Measurements from ENCODE around the gene SCNM1.

SCNM1 gene, protein sequence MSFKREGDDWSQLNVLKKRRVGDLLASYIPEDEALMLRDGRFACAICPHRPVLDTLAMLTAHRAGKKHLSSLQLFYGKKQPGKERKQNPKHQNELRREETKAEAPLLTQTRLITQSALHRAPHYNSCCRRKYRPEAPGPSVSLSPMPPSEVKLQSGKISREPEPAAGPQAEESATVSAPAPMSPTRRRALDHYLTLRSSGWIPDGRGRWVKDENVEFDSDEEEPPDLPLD

GRCh38 chr1:151165738-151166504, at the start of gene SCNM1, which contains the start of gene LYSMD1:
Gene SCNM1, plus strand, starts transcription at chr1:151166144. Its CDS starts 9 bp downstream, at chr1:151166153.
Gene LYSMD1, minus strand, starts transcription at chr1:151165902. Its CDS starts 644 bp downstream, at chr1:151165258.
- H3K27ac Mint-ChIP-seq, result peak within 1 kb of the TSS; percentile 79
- no peaks in the 10 kb centered on the region for H3K27me3 Mint-ChIP-seq
- peak; percentile 97 for ATAC-seq
- peaks cover 1% of the 10 kb centered on the region for H3K36me3 Mint-ChIP-seq
- peaks cover 34% of the 10 kb centered on the region for H3K4me1 Mint-ChIP-seq
- peak within 1 kb of the TSS; percentile 73 for H3K4me3 Mint-ChIP-seq
- H3K9me3 Mint-ChIP-seq, result no peaks in the 10 kb centered on the region

DNA sequence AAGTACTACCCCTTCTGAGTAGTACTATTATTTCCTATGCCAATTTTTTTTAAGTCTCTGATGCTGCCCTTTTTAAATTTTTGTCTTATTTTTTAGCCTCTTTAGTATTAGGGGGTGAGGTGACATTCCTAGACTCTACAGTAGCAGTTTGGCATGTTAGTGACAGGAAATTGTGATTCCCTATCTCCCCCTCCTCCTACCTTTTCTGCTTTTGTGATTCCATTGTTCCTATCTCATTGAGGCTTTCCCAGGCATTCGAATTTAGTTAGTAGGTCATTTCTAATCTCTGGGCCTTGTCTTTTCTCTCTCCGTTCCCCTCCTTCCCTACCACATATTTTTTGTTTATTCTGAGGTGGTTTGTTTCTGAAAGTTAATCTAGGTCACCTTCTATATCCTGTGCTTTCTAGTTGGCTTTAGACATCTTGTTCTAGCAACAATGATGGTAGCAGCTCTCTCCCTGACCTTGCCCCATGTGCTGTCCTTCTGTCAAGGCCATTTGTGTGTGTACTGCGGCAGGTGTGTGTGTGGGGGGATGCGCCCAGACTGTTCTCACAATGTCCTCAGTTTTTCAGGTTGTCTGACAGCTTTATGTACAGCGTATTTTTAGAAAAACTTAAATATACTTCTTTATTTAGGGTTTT, 41.1 kb upstream of the SCNM1 start:
- H3K36me3 Mint-ChIP-seq, result peaks cover 21% of the 10 kb centered on the region
- ATAC-seq, result no peak
- no peak overlapping the region for H3K27ac Mint-ChIP-seq

DNA sequence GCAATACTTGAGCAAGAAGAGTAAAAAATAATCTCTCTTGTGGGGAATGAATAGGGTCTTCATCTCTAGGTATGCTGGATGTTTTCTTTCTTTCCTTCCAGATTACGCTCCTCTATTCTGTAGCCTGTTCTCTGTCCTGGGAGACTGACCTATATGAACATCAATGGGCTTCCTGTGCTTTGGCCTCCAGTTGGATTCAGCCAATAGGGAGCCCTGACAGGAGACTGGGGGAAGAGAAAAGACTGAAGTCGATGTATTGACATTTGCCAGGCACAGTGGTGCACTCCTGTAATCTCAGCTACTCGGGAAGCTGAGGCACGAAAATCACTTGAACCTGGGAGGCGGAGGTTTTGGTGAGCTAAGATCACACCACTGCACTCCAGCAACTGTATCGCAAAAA, 37.1 kb upstream of the SCNM1 start:
- Mint-ChIP-seq H3K27me3 (no peaks in the 10 kb centered on the region), H3K36me3 (peaks cover 10% of the 10 kb centered on the region), H3K4me3 (no peak overlapping the region), H3K4me1 (peaks cover 13% of the 10 kb centered on the region), H3K27ac (no peak overlapping the region), H3K9me3 (no peaks in the 10 kb centered on the region)
- no peak for ATAC-seq

More for the DNA sequence above, 41.1 kb upstream of the SCNM1 start:
- Mint-ChIP-seq H3K4me3 (no peak overlapping the region), H3K27me3 (no peaks in the 10 kb centered on the region), H3K9me3 (no peaks in the 10 kb centered on the region), H3K4me1 (no peaks in the 10 kb centered on the region)

- peak overlapping the region; percentile 84 for H3K27ac Mint-ChIP-seq
- H3K4me1 Mint-ChIP-seq, result peaks cover 13% of the 10 kb centered on the region
- no peaks in the 10 kb centered on the region for H3K9me3 Mint-ChIP-seq
- no peaks in the 10 kb centered on the region for H3K36me3 Mint-ChIP-seq
- no peaks in the 10 kb centered on the region for H3K27me3 Mint-ChIP-seq
- ATAC-seq, result peak; percentile 94
- H3K4me3 Mint-ChIP-seq, result peak overlapping the region; percentile 79
These were observed 34.9 kb upstream of the SCNM1 start for GRCh38 chr1:151130987-151131586.

DNA sequence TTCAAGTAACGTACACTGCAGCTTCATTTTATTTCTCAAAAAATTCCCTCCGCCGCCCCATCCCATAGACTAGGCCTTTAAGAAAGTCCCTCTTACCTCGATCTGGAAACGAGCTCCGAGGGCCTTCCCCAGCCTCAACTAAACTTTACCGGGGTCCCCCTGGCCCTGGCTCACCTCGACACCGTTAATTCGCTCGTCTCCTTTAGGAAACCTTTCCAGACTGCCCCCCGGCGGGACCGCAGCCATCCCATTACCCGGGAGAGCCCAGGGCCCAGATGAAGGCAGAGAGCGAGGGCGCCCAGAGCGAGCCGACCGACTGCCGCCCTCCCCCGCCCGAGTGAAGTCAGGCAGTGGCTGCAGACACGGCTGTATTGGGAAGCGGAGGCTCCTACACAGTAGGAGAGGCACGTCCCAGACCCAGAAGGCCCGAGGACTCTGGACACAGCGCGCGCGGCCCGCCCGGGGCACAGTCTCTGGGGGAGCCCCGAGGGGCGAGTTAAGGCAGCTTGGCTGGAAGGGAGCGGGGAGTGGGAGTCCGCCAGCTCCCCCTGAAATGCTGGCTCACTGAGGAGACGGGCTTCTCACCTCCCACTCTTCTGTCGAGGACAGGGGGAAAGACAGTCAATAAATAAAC, 34.1 kb upstream of the SCNM1 start:
- peak overlapping the region; percentile 79 for H3K4me3 Mint-ChIP-seq
- H3K9me3 Mint-ChIP-seq, result no peaks in the 10 kb centered on the region
- peak overlapping the region; percentile 84 for H3K27ac Mint-ChIP-seq
- ATAC-seq, result no peak
- H3K27me3 Mint-ChIP-seq, result no peaks in the 10 kb centered on the region
- no peaks in the 10 kb centered on the region for H3K36me3 Mint-ChIP-seq
- peaks cover 13% of the 10 kb centered on the region for H3K4me1 Mint-ChIP-seq

- Mint-ChIP-seq H3K9me3 (no peaks in the 10 kb centered on the region), H3K4me3 (peak overlapping the region; percentile 79), H3K4me1 (peaks cover 13% of the 10 kb centered on the region), H3K27me3 (no peaks in the 10 kb centered on the region), H3K27ac (no peak overlapping the region), H3K36me3 (no peaks in the 10 kb centered on the region)
- ATAC-seq, result peak; percentile 42
These were observed 33.5 kb upstream of the SCNM1 start for GRCh38 chr1:151132335-151133017.

DNA sequence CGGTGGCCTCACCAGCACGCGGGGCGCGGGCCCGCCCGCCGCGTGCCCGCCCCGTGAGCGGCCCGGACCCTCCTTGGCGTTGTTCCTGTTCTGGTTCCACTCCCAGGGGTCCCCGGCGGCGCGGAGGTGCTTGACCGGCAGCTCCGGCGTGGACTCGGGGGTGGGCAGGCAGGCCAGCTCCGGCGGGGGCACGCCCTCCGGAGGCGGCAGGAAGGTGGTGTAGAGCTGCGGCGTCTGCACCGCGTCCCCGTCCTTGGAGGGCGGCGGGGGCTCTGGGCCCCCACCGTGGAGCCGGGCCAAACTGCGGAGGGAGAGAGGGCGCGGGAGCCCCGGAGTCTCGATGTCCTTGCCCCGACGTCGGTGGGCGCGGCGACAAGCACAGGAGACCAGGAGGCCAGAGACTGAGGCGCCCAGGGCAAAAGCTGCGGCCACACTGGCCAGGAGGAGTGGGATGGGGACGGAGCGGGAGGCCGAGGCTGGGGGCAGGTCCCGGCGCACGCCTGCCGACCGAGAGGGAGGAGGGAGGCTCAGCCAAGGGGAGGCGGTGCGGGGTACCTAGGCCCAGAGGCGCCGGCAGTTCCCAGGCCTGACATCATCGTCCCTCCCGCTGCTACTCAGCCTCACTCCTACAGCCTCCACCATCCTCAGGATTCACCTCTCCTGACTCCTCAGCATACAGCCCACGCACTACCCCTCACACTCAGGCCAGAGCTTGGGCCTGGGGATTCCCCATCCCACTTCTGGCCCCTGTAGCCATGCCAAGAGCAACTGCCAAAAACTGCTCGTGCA, 32.7 kb upstream of the SCNM1 start:
- Mint-ChIP-seq H3K27ac (no peak overlapping the region), H3K9me3 (no peaks in the 10 kb centered on the region), H3K27me3 (no peaks in the 10 kb centered on the region)

DNA sequence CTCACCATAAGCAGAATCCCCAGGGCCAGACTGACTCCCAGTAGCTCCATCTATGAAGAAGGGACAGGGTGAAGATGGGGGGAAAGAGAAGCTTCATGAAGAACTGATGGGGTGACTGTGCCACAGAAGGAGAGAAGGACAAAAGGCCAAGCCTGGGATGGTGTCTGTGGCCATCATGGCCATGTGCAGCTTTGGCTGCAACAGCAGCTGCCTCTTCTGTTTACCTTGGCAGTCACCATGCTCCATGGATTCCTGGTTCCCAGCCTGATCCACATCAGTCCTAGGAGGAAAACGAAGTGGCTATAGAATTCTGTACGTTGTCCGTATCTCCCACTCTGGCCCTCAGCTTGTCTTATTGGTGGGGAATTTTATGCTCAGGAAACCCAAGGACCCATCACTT, 31.5 kb upstream of the SCNM1 start:
- Mint-ChIP-seq H3K27ac (no peak overlapping the region), H3K4me1 (peaks cover 13% of the 10 kb centered on the region), H3K27me3 (no peaks in the 10 kb centered on the region), H3K9me3 (no peaks in the 10 kb centered on the region), H3K36me3 (no peaks in the 10 kb centered on the region), H3K4me3 (no peak overlapping the region)
- no peak for ATAC-seq

More for the DNA sequence above, 32.7 kb upstream of the SCNM1 start:
- Mint-ChIP-seq H3K4me3 (no peak overlapping the region), H3K36me3 (no peaks in the 10 kb centered on the region), H3K4me1 (peaks cover 13% of the 10 kb centered on the region)
- peak; percentile 4 for ATAC-seq

DNA sequence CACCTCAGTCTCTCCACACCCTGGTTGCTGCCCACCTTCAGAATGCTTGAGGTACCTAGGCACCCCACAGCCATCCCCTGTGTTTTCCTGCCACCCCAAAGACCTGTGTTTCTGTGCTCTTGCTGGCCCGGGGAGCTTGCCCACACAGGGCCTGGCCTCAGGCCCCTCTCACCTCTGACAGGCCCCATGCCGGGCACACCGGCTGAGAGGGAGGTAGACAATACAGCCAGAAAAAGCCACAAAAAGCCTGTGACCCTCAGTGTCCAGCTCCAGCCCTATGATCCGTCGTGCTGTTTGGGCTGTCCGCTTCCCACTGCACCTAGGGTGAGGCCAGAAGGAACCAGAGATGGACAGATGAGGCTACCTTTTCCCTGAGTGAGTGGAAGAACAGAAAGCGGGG, 31.0 kb upstream of the SCNM1 start:
- no peak overlapping the region for H3K27ac Mint-ChIP-seq
- H3K4me3 Mint-ChIP-seq, result no peak overlapping the region
- H3K36me3 Mint-ChIP-seq, result no peaks in the 10 kb centered on the region
- H3K9me3 Mint-ChIP-seq, result no peaks in the 10 kb centered on the region
- no peak for ATAC-seq
- H3K27me3 Mint-ChIP-seq, result no peaks in the 10 kb centered on the region
- H3K4me1 Mint-ChIP-seq, result peaks cover 13% of the 10 kb centered on the region

- Mint-ChIP-seq H3K9me3 (no peaks in the 10 kb centered on the region), H3K27ac (no peak overlapping the region), H3K36me3 (no peaks in the 10 kb centered on the region), H3K4me3 (no peak overlapping the region), H3K27me3 (no peaks in the 10 kb centered on the region), H3K4me1 (peaks cover 12% of the 10 kb centered on the region)
- no peak for ATAC-seq
These were observed 30.2 kb upstream of the SCNM1 start for GRCh38 chr1:151135433-151136385.

GRCh38 chr1:151137789-151138188, 28.2 kb upstream of the SCNM1 start:
- Mint-ChIP-seq H3K27me3 (no peaks in the 10 kb centered on the region), H3K9me3 (no peaks in the 10 kb centered on the region), H3K27ac (no peak overlapping the region), H3K4me1 (peaks cover 8% of the 10 kb centered on the region), H3K36me3 (no peaks in the 10 kb centered on the region), H3K4me3 (no peak overlapping the region)
- no peak for ATAC-seq

DNA sequence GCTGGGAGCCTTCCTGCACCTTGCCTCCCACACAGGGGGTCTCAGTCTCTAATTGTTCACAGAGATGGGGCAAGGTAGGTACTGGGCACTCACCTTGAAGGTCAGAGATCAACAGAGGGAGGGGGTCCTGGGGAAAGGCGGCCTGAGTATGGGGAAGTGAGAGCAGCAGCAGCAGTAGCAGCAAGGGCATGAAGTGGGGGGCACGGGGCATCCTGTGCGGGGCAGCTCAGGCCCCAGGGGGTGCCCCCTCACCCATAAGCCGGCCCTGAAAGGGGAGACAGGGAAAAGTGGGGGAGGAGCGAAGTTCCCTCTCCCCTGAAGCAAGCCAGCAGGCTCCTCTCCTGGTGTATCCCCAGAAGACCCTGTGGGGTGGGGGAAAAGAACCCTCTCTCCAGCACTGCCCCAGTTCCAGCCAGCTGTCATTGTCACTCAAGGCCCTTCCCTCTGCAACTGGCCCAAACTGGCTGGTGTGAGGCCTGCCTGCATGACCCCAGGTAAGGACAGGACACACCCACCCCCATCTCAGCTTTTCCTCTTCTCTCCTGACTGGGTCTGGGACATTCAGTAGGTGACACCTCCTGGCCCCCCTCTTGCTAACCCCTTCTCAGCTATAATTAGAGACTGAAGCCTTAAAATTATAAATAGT, 23.4 kb upstream of the SCNM1 start:
- Mint-ChIP-seq H3K4me3 (no peak overlapping the region), H3K9me3 (no peaks in the 10 kb centered on the region), H3K4me1 (peaks cover 18% of the 10 kb centered on the region), H3K27ac (no peak overlapping the region), H3K36me3 (no peaks in the 10 kb centered on the region), H3K27me3 (peaks cover 11% of the 10 kb centered on the region)
- ATAC-seq, result no peak

DNA sequence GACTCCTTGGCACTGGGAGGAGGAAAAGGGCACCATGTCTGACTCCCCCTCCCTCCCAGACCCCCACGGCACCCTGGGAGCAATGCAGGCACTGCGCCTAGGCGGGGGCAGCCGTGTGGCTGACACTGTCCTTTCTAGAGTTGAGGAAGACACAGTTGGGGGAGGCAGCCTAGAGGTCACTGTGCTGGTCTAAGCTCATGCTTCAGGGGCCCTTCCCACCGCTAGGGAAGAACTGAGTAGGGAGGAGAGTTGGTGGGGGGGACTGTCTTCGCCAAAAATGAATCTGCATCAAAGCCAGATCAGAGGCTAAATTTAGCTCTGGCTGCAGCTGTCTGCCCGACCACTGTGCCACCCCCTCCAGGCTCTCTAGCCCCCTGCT, 22.9 kb upstream of the SCNM1 start:
- Mint-ChIP-seq H3K27me3 (peaks cover 11% of the 10 kb centered on the region), H3K9me3 (no peaks in the 10 kb centered on the region), H3K36me3 (no peaks in the 10 kb centered on the region), H3K4me3 (no peak overlapping the region), H3K4me1 (peaks cover 18% of the 10 kb centered on the region), H3K27ac (no peak overlapping the region)
- no peak for ATAC-seq
